ENCODE measurements around the gene GFI1. TPM values are rescaled to one million over a fixed set of nuclear protein-coding genes. Genes with fewer than 3 reads are reported as not detected.

The GFI1 gene
- total RNA-seq, 2 donors from 2014 or later, result 33.0 to 38.6 TPM

GRCh38 chr1:92464588-92465255 lies 22.0 kb downstream of the GFI1 start:
- peaks cover 20% of the 10 kb centered on the region for H3K4me1 Mint-ChIP-seq
- H3K9me3 Mint-ChIP-seq, result no peaks in the 10 kb centered on the region
- H3K4me3 Mint-ChIP-seq, result peak overlapping the region; percentile 44
- peaks cover 10% of the 10 kb centered on the region for H3K36me3 Mint-ChIP-seq (ENCODE audit: low read depth)
- H3K27ac Mint-ChIP-seq, result peak overlapping the region; percentile 79
- peak; percentile 73 for ATAC-seq (replicated peaks)
- no peaks in the 10 kb centered on the region for H3K27me3 Mint-ChIP-seq

- H3K36me3 Mint-ChIP-seq (ENCODE audit: low read depth), result no peaks in the 10 kb centered on the region
- H3K27ac Mint-ChIP-seq, result no peak overlapping the region
- no peak overlapping the region for H3K4me3 Mint-ChIP-seq
- no peaks in the 10 kb centered on the region for H3K27me3 Mint-ChIP-seq
- no peaks in the 10 kb centered on the region for H3K9me3 Mint-ChIP-seq
- peaks cover 22% of the 10 kb centered on the region for H3K4me1 Mint-ChIP-seq
- no peak for ATAC-seq (replicated peaks)
Measured at GRCh38 chr1:92461364-92462097, 25.2 kb downstream of the GFI1 start.

- Mint-ChIP-seq H3K27ac (peak overlapping the region; percentile 9), H3K36me3 (ENCODE audit: low read depth) (no peaks in the 10 kb centered on the region), H3K4me1 (peaks cover 21% of the 10 kb centered on the region), H3K9me3 (no peaks in the 10 kb centered on the region), H3K27me3 (no peaks in the 10 kb centered on the region), H3K4me3 (peak overlapping the region; percentile 23)
- ATAC-seq (replicated peaks), result no peak
Measured at GRCh38 chr1:92459871-92460320, 26.8 kb downstream of the GFI1 start.

DNA sequence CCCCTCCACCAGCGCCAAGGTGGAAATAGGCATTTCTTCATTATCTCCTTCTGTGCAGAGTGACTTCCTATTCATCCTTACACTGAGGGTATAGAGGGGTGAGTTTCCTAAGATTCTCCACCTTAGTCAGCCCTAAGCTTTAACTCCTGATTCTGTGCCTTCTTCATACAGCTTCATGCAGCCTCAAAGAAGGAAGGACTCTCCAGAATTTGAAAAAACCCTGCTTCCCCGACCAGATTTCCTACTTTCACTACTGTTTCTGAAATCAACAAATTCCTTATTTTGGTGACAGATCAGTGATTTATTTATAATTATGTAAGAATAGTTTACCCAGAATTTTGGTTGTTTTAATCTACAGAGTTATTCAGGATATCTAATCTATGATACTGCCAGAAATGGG lies 28.6 kb downstream of the GFI1 start:
- Mint-ChIP-seq H3K27me3 (no peaks in the 10 kb centered on the region), H3K36me3 (ENCODE audit: low read depth) (no peaks in the 10 kb centered on the region), H3K4me3 (no peak overlapping the region), H3K9me3 (no peaks in the 10 kb centered on the region), H3K27ac (no peak overlapping the region), H3K4me1 (peaks cover 11% of the 10 kb centered on the region)
- no peak for ATAC-seq (replicated peaks)

- Mint-ChIP-seq H3K4me1 (peaks cover 4% of the 10 kb centered on the region), H3K27me3 (no peaks in the 10 kb centered on the region), H3K36me3 (ENCODE audit: low read depth) (no peaks in the 10 kb centered on the region), H3K9me3 (no peaks in the 10 kb centered on the region), H3K27ac (no peak overlapping the region), H3K4me3 (no peak overlapping the region)
- no peak for ATAC-seq (replicated peaks)
Measured at GRCh38 chr1:92447976-92448375, 38.7 kb downstream of the GFI1 start.

DNA sequence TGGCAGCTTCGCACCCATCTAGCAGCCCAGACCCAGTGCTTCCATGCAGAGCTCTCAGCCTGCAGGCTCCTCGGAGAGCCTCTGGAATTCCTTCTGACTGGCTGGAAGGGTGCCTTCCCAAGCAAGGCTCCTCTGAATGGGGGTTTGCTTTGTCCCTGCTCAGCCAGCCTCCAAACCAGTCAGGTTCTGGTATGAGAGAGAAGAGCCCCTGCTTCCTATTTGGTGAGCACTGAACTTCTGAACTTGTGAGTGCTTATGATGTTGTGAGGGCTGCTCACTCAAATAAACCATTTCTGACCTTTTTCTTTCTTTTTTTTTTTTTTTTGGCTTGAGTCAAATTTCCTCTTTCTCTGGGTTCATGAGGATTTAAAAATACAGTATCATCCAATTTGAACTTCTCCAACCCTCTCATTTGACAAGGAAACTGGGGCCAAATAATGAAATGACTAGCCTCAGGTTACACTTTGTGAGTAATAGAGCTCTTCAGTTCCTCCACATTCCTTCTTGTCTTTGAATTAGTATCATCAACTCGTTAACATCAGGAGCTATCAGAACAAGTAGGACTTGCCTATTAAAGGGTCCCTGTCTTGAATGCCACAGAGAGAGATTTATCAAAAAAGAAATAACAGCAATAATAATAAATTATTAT lies 39.6 kb downstream of the GFI1 start:
- H3K36me3 Mint-ChIP-seq (ENCODE audit: low read depth), result no peaks in the 10 kb centered on the region
- H3K9me3 Mint-ChIP-seq, result no peaks in the 10 kb centered on the region
- H3K4me3 Mint-ChIP-seq, result no peak overlapping the region
- H3K4me1 Mint-ChIP-seq, result peaks cover 4% of the 10 kb centered on the region
- peak; percentile 54 for ATAC-seq (replicated peaks)
- no peaks in the 10 kb centered on the region for H3K27me3 Mint-ChIP-seq
- H3K27ac Mint-ChIP-seq, result no peak overlapping the region

DNA sequence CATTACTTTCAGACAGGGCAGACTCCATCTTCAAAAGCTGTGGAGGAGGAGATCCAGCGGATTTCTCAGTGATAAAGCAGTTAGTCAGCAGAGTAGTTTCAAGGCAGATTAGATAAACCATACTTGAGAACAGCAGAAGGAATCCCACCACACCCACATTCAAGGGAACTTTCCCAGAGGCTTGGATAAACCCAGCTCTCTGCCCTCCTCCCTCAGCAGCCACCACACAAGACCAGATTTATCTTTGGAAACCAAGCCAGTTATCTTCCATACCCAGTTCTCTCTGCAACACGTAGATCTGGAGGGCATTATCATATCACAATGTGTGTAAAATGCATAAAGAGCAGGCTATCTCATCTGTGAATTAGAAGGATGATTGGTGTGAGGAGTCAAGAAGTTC lies 40.2 kb downstream of the GFI1 start:
- peaks cover 4% of the 10 kb centered on the region for H3K4me1 Mint-ChIP-seq
- ATAC-seq (replicated peaks), result no peak
- no peaks in the 10 kb centered on the region for H3K9me3 Mint-ChIP-seq
- H3K4me3 Mint-ChIP-seq, result no peak overlapping the region
- no peaks in the 10 kb centered on the region for H3K27me3 Mint-ChIP-seq
- no peak overlapping the region for H3K27ac Mint-ChIP-seq
- H3K36me3 Mint-ChIP-seq (ENCODE audit: low read depth), result no peaks in the 10 kb centered on the region

- Mint-ChIP-seq H3K9me3 (no peaks in the 10 kb centered on the region), H3K4me3 (no peak overlapping the region), H3K27ac (no peak overlapping the region), H3K4me1 (peaks cover 4% of the 10 kb centered on the region), H3K36me3 (ENCODE audit: low read depth) (no peaks in the 10 kb centered on the region), H3K27me3 (no peaks in the 10 kb centered on the region)
- no peak for ATAC-seq (replicated peaks)
Measured at GRCh38 chr1:92445865-92446264, 40.9 kb downstream of the GFI1 start.

DNA sequence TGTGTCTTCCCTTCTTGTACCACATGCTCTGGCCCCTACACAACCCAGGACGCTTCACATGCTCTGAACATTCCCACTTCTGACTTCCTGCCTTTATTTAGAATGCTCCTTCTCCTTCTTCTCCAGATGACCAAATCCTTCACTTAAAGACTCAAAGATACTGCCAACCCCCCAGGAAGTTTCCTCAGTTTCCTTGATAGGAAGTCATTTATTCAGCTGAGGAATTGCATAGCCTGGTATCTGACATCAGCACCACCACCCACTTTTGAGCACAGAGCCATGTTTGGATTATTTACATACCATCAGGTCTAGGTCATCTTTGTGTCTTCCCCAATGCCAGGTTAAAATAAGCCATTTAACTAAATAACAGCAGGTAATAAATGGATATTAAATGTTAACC lies 42.4 kb downstream of the GFI1 start:
- Mint-ChIP-seq H3K4me3 (no peak overlapping the region), H3K27ac (peak overlapping the region; percentile 4), H3K36me3 (ENCODE audit: low read depth) (no peaks in the 10 kb centered on the region), H3K4me1 (peaks cover 4% of the 10 kb centered on the region), H3K27me3 (no peaks in the 10 kb centered on the region), H3K9me3 (no peaks in the 10 kb centered on the region)
- no peak for ATAC-seq (replicated peaks)

GRCh38 chr1:92443893-92444292 lies 42.8 kb downstream of the GFI1 start:
- Mint-ChIP-seq H3K9me3 (no peaks in the 10 kb centered on the region), H3K36me3 (ENCODE audit: low read depth) (no peaks in the 10 kb centered on the region), H3K4me3 (no peak overlapping the region), H3K27ac (peak overlapping the region; percentile 4), H3K4me1 (peaks cover 4% of the 10 kb centered on the region), H3K27me3 (no peaks in the 10 kb centered on the region)
- ATAC-seq (replicated peaks), result no peak

DNA sequence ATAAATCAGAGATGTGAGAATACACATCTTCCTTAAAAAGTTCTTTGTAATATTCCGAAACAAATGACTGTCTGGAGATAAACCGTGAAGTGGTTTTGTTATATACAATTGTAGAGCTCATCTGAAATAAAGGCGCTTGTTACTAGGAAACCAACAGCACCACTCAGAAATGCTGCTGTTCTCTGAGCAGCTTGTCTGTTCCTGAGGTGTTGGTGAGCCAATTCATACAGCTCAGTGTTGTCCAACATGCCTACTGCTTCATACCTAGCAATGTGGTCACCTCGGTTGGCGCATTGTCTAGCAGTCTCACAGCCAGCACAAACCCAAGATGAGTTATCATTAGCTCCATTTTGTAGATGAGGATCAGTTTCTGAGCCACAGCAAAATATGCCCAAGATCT lies 44.4 kb downstream of the GFI1 start:
- Mint-ChIP-seq H3K9me3 (no peaks in the 10 kb centered on the region), H3K4me1 (peaks cover 4% of the 10 kb centered on the region), H3K36me3 (ENCODE audit: low read depth) (no peaks in the 10 kb centered on the region), H3K4me3 (no peak overlapping the region), H3K27me3 (no peaks in the 10 kb centered on the region), H3K27ac (no peak overlapping the region)
- ATAC-seq (replicated peaks), result no peak

GRCh38 chr1:92441697-92442342 lies 44.9 kb downstream of the GFI1 start:
- Mint-ChIP-seq H3K9me3 (no peaks in the 10 kb centered on the region), H3K4me1 (peaks cover 4% of the 10 kb centered on the region), H3K27ac (no peak overlapping the region), H3K36me3 (ENCODE audit: low read depth) (no peaks in the 10 kb centered on the region), H3K27me3 (no peaks in the 10 kb centered on the region), H3K4me3 (no peak overlapping the region)
- no peak for ATAC-seq (replicated peaks)

DNA sequence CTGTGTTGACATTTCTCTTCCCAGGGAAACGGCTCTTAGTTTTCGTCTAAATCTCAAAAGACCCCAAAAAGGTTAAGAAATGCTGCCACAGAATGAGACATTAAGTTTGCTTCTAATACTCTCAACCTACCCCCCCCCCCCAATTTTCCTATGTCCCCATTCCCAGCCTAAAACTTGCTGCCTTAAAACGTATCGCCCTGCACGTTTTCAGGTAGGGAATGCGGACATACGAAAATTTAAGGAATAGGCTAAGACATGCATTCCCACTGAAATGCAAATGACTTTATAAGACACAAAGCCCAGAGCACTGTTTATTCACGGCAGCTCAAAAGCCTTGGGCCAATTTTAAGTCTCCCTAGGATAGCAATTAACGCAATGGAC lies 45.4 kb downstream of the GFI1 start:
- no peaks in the 10 kb centered on the region for H3K27me3 Mint-ChIP-seq
- no peak overlapping the region for H3K4me3 Mint-ChIP-seq
- H3K27ac Mint-ChIP-seq, result no peak overlapping the region
- H3K9me3 Mint-ChIP-seq, result no peaks in the 10 kb centered on the region
- no peaks in the 10 kb centered on the region for H3K36me3 Mint-ChIP-seq (ENCODE audit: low read depth)
- ATAC-seq (replicated peaks), result no peak
- peaks cover 3% of the 10 kb centered on the region for H3K4me1 Mint-ChIP-seq

DNA sequence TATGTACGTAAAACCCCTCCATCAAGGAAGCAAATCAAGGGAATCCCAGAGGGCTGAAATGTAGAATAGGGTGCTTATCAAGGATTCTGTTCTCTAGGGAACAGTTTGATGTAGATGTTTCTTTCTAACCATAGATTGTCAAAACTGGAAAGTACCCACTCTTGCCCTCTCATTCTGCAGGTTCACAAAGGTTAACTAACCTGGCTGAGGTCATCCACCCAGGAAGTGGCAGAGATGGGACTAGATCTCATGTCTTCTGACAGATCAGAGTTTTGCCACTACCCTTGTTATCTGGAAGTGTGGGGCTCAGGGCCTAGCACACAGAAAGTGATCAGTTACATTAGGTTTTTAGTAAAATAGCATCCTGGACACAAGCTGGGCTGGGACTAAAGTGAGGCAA lies 47.4 kb downstream of the GFI1 start:
- Mint-ChIP-seq H3K27ac (peak overlapping the region; percentile 2), H3K9me3 (peaks cover 4% of the 10 kb centered on the region), H3K4me1 (no peaks in the 10 kb centered on the region), H3K4me3 (no peak overlapping the region), H3K27me3 (no peaks in the 10 kb centered on the region), H3K36me3 (ENCODE audit: low read depth) (no peaks in the 10 kb centered on the region)
- peak; percentile 69 for ATAC-seq (replicated peaks)

Measured in activated T-helper 17 cell treated with anti-CD3 and anti-CD28 coated beads, Interleukin-2, amount 50 U/mL, for 72 hours (primary cell).